Activated CD4-positive, alpha-beta T cell treated with anti-CD3 and anti-CD28 coated beads, Interleukin-2, amount 10 ng/mL, durations not matched to agents 7 days and 5 days (primary cell): ENCODE measurements around the gene SORCS2. TPM values are rescaled to one million over a fixed set of nuclear protein-coding genes. Genes with fewer than 3 reads are reported as not detected.

ENCODE experiments used
- CTCF ChIA-PET: fragments of 350-600 bp; sonication (Branson Sonifier 250); formaldehyde crosslinking; loops from one replicate; lab custom pipeline; 2021; ENCODE audit warnings: antibody characterized with exemption; lab: Charles Lee
- POLR2A ChIA-PET: fragments of 350-600 bp; sonication (Branson Sonifier 250); formaldehyde crosslinking; loops from one replicate; lab custom pipeline; 2021; ENCODE audit warnings: antibody characterized with exemption; lab: Charles Lee
- DNase-seq: peaks from one replicate; pipeline ENCODE4 v3.0.0-alpha.2; 2020
- H3K27ac Mint-ChIP-seq: one replicate; pipeline ENCODE4 v1.8.0; 2021; ENCODE audit warnings: mild to moderate bottlenecking, moderate library complexity, mixed read lengths
- H3K27me3 Mint-ChIP-seq: one replicate; pipeline ENCODE4 v1.8.0; 2021; ENCODE audit warnings: mixed read lengths
- H3K36me3 Mint-ChIP-seq: one replicate; pipeline ENCODE4 v1.8.0; 2021; ENCODE audit warnings: low read depth, mixed read lengths
- H3K4me1 Mint-ChIP-seq: one replicate; pipeline ENCODE4 v1.8.0; 2021; ENCODE audit warnings: mixed read lengths
- H3K4me3 Mint-ChIP-seq: one replicate; pipeline ENCODE4 v1.8.0; 2021; ENCODE audit warnings: mild to moderate bottlenecking, moderate library complexity, mixed read lengths
- H3K9me3 Mint-ChIP-seq: one replicate; pipeline ENCODE4 v1.8.0; 2021; ENCODE audit warnings: mixed read lengths
- total RNA-seq, 2 experiments: library from RNA; stranded (reverse); gene quantifications; one replicate each; pipeline ENCODE4 v1.2.3, GENCODE V29; 2021

Gene SORCS2
- total RNA-seq, 2 experiments from 2014 or later = not detected

DNA sequence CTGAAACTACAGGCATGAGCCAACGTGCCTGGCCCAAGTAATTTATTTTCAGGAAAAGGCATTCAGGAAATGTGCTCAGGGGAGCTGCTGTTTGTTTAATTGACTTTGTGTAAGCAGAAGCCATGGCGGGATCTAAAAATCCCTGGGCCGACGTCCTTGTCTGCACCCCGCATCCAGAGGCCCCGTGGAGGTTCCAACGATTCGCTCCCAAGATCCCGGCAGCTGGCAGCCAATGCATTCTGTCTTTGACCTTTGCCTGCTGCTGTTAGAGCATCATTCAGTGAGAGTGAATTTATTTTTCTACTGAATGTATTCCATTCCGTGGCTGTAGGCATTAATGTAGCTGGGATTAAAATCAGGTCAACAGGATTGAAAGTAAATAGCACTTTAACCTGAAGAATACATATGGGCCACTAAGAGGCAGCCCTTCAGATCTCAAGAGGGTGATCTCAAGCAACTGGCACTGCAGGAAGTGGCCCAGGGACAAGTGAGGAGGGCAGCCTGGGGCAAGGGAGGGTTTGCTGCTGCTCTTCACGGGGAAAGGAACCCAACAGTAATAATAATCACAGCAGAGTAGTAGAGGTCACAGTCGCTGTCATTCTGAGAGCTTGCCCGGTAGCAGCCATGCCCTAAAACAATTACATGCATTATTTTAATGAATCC, 167.2 kb downstream of the SORCS2 start:
- H3K9me3 Mint-ChIP-seq = peaks cover 2% of the 10 kb centered on the region
- no peak for DNase-seq
- no peaks in the 10 kb centered on the region for H3K27me3 Mint-ChIP-seq
- ChIA-PET POLR2A (no interaction called here), CTCF (interaction anchor here (1.4 kb wide), 1 partner anchor 24 kb away, joined by 3 read pairs; no protein-coding TSS in a partner anchor)
- H3K36me3 Mint-ChIP-seq = no peaks in the 10 kb centered on the region
- H3K4me1 Mint-ChIP-seq = no peaks in the 10 kb centered on the region
- H3K27ac Mint-ChIP-seq = no peak overlapping the region
- no peak overlapping the region for H3K4me3 Mint-ChIP-seq

DNA sequence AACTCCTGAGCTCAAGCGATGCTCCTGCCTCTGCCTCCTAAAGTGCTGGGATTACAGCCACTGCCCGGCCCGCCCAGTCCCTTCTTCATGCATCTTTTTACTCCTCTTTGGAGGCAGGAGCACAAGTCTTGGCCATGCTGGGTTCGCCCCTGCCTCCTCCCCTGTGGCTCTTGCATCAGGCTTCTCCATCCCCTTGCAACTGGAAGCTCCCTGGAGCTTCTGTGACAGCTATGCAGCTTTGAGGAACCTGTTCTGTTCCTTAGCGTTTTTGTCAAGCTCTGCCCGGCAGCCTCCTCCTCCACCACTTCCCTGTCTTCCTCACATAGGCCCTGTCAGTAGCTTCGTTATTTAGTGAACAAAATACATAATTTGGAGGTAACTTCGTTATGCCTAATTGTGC, 168.5 kb downstream of the SORCS2 start:
- no peak overlapping the region for H3K4me3 Mint-ChIP-seq
- DNase-seq = no peak
- ChIA-PET CTCF (interaction anchor here (1.4 kb wide), 1 partner anchor 25 kb away, joined by 3 read pairs; no protein-coding TSS in a partner anchor), POLR2A (no interaction called here)
- H3K27ac Mint-ChIP-seq = no peak overlapping the region
- no peaks in the 10 kb centered on the region for H3K27me3 Mint-ChIP-seq
- no peaks in the 10 kb centered on the region for H3K36me3 Mint-ChIP-seq
- peaks cover 2% of the 10 kb centered on the region for H3K9me3 Mint-ChIP-seq
- H3K4me1 Mint-ChIP-seq = no peaks in the 10 kb centered on the region

DNA sequence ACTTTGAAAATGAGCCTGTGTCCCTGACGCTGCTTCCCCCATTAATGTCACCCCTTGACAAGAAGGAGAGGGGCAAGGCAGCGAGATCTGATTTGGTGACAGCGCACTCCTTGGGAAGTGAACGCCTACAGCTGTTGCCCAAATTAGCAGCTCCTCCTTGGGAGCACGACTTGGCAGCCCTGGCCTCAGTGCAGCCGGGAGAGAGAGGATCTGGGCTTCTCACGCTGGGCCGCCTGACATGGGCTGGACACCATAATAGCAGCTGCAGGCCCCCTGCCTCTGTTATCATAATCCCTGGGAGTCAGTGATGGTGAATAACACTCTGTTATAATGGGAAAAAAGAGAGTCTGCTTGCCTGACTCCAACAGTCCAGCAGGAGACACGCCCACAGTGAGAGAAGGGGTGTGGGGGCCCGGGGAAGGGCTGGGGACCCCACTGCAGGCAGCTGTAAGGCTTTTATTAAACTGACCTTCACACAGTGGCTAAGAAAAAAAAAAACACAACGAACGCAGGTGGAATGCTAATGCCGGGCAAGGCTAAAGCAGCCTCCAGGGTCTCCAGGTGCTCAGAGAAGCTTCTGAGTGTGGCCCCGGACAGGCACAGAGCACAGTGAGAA, 169.1 kb downstream of the SORCS2 start:
- no peak for DNase-seq
- Mint-ChIP-seq H3K4me1 (no peaks in the 10 kb centered on the region), H3K36me3 (no peaks in the 10 kb centered on the region), H3K27ac (no peak overlapping the region), H3K27me3 (no peaks in the 10 kb centered on the region), H3K4me3 (no peak overlapping the region), H3K9me3 (peaks cover 2% of the 10 kb centered on the region)
- POLR2A ChIA-PET = no interaction called here
- CTCF ChIA-PET = interaction anchor here (0.6 to 1.4 kb wide), 2 partner anchors 11 to 26 kb away, joined by 3 read pairs; no protein-coding TSS in a partner anchor

DNA sequence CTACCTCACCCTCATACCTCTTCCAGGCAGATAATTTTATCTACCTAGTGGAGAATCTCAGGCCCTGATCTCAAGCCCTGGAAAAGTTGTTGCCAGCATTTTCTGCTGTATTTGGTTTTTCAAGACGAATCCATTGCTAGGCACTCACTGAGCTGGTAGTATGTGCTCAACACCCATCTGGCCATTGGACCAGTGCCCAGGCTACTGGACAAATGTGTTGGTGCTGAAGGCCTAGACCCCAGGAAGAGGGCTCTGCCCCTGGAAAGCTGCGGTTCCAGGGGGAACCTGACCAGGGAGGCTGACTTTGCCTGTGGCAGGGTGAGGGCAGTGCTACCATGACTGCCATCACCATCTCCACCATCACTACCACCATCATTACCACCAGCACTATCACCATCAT, 170.0 kb downstream of the SORCS2 start:
- Mint-ChIP-seq H3K4me1 (no peaks in the 10 kb centered on the region), H3K27ac (no peak overlapping the region), H3K4me3 (no peak overlapping the region), H3K36me3 (no peaks in the 10 kb centered on the region), H3K27me3 (no peaks in the 10 kb centered on the region), H3K9me3 (peaks cover 2% of the 10 kb centered on the region)
- DNase-seq = no peak
- ChIA-PET POLR2A (no interaction called here), CTCF (interaction anchor here (0.6 kb wide), 1 partner anchor 10 kb away, joined by 3 read pairs; no protein-coding TSS in a partner anchor)

DNA sequence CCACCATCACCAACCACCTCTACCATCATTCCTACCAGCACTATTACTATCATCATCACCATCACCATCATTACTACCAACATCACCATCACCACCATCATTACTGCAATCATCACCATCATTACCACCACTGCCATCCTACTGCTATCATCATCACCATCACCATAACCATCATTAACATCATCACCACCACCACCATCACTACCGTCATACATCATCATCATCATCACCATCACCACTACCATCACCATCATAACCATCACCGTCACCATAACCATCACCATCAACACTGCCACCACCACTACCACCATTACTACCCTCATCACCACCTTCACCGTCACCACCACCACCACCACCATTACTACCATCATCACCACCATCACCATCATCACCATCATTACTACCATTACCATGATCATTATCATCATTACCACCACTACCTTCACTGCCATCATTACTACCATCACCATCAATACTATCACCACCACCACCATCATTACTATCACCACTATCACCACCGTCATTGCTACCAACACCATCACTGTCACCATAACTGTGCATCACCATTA, 170.6 kb downstream of the SORCS2 start:
- H3K36me3 Mint-ChIP-seq = no peaks in the 10 kb centered on the region
- H3K4me3 Mint-ChIP-seq = no peak overlapping the region
- H3K27ac Mint-ChIP-seq = no peak overlapping the region
- no peak for DNase-seq
- ChIA-PET CTCF (no interaction called here), POLR2A (no interaction called here)
- no peaks in the 10 kb centered on the region for H3K27me3 Mint-ChIP-seq
- no peaks in the 10 kb centered on the region for H3K4me1 Mint-ChIP-seq
- H3K9me3 Mint-ChIP-seq = peaks cover 2% of the 10 kb centered on the region

DNA sequence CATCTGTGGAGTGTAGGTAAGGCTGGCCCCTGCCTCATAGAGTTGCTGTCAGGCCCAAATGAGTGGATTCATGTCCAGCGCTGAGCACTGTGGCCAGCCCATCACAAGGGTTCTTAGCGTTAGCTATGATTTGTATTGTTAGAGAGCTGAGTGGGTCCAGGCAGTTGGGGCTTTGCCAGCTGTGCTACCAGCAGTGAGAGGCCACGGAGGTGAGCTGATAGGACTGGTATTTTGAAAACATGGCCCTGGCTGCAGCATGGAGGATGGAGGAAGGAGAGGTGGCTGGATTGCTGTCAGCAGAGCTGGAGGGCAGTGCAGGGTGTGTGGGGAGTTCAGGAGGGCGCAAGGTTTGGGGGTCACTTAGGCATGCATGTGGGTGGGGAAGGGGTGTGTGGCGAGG, 172.6 kb downstream of the SORCS2 start:
- peaks cover 2% of the 10 kb centered on the region for H3K9me3 Mint-ChIP-seq
- H3K4me3 Mint-ChIP-seq = no peak overlapping the region
- H3K27me3 Mint-ChIP-seq = no peaks in the 10 kb centered on the region
- ChIA-PET CTCF (interaction anchor here (0.9 kb wide), 1 partner anchor 217 kb away, joined by 3 read pairs; no protein-coding TSS in a partner anchor), POLR2A (no interaction called here)
- H3K4me1 Mint-ChIP-seq = no peaks in the 10 kb centered on the region
- no peaks in the 10 kb centered on the region for H3K36me3 Mint-ChIP-seq
- no peak overlapping the region for H3K27ac Mint-ChIP-seq
- no peak for DNase-seq

DNA sequence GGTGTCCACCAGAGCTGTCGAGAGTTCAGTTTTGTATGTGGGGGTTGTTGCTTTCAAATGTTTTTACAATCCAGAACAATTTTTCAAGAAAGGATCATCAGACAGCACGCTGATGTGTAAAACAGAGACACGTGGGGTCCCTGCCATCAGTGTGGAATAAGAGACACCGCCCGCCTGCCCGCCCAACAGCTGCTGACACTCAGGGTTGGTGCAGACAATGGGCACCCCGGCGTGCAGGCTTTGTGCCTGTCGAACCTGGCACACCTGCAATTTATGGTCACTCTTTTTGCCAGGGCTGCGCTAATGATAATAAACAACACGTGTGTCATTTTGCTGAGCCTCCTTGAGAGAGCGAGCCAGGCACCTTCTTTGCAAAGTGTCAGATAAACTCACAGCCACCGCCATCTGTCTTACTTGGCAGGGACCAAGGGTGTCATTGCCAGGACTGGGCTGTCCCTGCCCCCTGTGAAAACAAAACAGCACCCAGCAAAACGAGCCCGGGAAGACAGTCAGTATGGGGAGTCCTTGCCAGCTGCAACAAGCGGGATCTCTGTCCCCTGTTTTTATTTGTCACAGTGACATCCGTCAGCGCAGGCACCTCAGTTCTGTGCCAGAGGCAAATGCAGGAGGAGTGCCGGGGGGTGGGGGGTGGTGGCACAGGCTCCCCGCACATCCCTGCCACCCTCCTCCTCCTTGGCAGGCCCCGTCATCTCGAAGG, 173.3 kb downstream of the SORCS2 start:
- Mint-ChIP-seq H3K4me1 (no peaks in the 10 kb centered on the region), H3K9me3 (peaks cover 2% of the 10 kb centered on the region), H3K4me3 (no peak overlapping the region), H3K36me3 (no peaks in the 10 kb centered on the region), H3K27ac (no peak overlapping the region), H3K27me3 (no peaks in the 10 kb centered on the region)
- ChIA-PET POLR2A (no interaction called here), CTCF (interaction anchor here (0.6 to 0.9 kb wide), 2 partner anchors 9 to 218 kb away, joined by 3 to 4 read pairs; no protein-coding TSS in a partner anchor)
- no peak for DNase-seq

DNA sequence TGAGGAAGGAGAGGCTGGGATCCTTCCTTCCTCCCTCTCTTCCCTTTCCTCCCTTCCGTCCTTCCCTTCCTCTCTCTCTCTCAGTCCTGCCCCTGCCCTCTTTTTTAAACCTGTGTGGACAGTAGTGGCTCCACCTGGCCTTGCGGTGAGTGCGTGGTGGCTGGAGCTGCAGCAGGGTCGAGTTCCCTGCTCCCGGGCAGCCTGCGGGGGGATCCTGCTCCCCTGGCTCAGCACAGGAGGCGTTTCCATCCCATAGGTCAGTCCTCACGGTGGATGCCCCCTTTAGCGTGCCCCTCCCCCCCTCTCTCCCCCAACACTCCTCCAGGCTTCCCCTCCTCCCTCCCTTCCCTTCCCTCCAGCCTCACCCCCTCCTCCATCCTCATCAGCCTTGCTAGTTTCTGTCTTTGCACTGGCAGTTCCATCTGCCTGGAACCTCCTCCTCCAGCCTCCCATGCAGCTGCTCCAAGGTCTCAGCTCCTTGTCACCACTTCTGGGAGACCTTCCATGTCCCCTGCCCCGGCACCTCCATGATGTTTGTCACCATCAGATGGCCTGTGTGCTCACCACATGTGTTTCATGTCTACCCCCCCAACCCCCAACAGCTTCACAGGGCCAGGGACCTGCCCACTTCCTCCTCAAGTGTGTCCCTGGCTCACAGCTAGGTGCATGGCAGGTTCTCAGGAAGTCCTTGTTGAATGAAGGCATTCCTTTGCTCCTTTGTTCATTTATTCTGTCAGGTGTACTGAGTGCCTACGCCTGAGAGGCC, 174.0 kb downstream of the SORCS2 start:
- POLR2A ChIA-PET = no interaction called here
- H3K9me3 Mint-ChIP-seq = peaks cover 2% of the 10 kb centered on the region
- no peak overlapping the region for H3K27ac Mint-ChIP-seq
- no peak for DNase-seq
- H3K4me3 Mint-ChIP-seq = no peak overlapping the region
- no peaks in the 10 kb centered on the region for H3K36me3 Mint-ChIP-seq
- no peaks in the 10 kb centered on the region for H3K4me1 Mint-ChIP-seq
- H3K27me3 Mint-ChIP-seq = no peaks in the 10 kb centered on the region
- CTCF ChIA-PET = interaction anchor here (0.6 kb wide), 1 partner anchor 9 kb away, joined by 4 read pairs; no protein-coding TSS in a partner anchor

DNA sequence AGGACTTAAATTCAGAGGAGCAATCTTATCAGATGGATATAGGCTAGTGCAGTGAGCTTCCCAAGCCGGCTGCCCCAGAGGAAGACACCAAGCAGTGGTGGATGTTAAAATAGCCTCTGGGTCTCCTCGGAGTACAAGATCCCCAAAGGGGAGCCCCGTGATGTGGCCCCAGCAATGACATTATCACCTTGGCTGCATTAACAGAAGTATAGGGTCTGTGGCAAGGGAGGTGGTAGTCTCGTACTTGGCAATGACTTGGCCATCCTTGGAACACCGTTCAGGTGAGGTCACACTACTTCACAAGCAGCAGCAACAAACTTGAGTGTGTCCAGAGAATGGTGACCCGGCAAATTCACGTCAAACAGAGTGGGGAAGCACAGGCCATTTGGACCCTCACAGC, 174.6 kb downstream of the SORCS2 start:
- Mint-ChIP-seq H3K27ac (no peak overlapping the region), H3K36me3 (no peaks in the 10 kb centered on the region), H3K9me3 (peaks cover 2% of the 10 kb centered on the region), H3K27me3 (no peaks in the 10 kb centered on the region), H3K4me3 (no peak overlapping the region), H3K4me1 (no peaks in the 10 kb centered on the region)
- POLR2A ChIA-PET = no interaction called here
- no peak for DNase-seq
- CTCF ChIA-PET = no interaction called here

DNA sequence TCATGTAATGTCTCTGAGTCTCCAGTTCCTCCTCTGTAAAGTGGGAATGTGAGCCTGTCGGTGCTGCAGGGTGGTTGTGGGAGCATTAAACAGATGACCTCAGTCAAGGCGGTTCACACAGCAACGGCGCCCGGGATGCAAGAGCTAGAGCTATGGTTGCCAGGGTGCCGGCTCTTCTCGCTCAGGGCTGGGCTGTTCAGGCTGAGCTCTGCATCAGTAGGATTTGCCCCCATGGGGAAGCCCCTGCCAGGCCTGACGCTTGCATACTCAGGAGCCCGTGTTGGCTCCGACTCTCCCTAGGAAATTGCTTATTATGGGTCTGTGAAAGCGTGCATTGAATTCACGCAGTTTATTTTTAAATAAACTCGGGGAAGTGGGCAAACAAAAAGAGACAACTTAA, 175.1 kb downstream of the SORCS2 start:
- Mint-ChIP-seq H3K4me1 (no peaks in the 10 kb centered on the region), H3K27me3 (no peaks in the 10 kb centered on the region), H3K4me3 (no peak overlapping the region), H3K9me3 (peaks cover 2% of the 10 kb centered on the region), H3K36me3 (no peaks in the 10 kb centered on the region), H3K27ac (no peak overlapping the region)
- POLR2A ChIA-PET = no interaction called here
- CTCF ChIA-PET = no interaction called here
- DNase-seq = no peak

DNA sequence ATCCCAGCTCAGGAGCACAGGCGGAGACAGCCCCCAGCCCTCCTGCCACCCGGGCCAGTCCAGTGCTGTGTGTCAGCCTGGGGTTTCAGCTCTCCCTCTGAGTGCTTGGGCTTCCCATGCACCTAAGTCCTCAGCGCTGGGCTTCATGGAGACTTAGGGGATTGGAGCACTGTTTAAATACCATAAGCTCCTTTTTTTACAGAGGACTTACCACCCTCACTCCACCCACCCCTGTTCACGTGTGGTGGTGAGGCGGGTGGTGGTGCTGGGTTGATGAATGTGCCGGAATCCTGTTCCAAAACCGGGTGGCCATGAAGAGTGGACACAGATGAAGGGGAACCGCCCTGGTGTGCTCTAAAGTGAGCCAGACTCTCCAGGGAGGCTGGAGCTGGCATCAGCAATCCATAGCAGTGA, 175.5 kb downstream of the SORCS2 start:
- no peaks in the 10 kb centered on the region for H3K36me3 Mint-ChIP-seq
- H3K27ac Mint-ChIP-seq = no peak overlapping the region
- H3K9me3 Mint-ChIP-seq = peaks cover 2% of the 10 kb centered on the region
- ChIA-PET CTCF (interaction anchor here (0.6 kb wide), 1 partner anchor 551 kb away, joined by 4 read pairs; no protein-coding TSS in a partner anchor), POLR2A (no interaction called here)
- H3K4me3 Mint-ChIP-seq = no peak overlapping the region
- no peaks in the 10 kb centered on the region for H3K27me3 Mint-ChIP-seq
- DNase-seq = no peak
- H3K4me1 Mint-ChIP-seq = no peaks in the 10 kb centered on the region

DNA sequence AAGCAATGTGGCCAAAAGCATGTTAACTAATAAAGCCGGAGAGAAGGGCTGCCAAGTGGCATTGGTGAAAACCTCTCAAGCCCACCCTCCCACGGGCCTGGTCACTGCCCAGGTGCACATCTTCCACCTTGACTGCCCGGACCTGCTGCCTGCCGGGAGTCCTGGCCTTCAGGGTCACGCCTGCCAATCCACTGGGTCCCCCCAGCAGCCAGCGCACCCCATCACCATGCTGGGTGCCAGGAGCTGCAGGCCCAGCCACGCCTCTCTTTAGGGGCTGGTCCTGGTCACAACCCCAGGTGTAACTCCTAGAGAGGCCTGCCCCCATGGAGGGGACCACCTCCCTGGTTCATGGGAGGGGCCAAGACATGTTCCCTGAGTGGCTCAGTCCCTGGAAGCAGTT, 176.0 kb downstream of the SORCS2 start:
- peaks cover 2% of the 10 kb centered on the region for H3K9me3 Mint-ChIP-seq
- CTCF ChIA-PET = interaction anchor here (0.6 kb wide), 1 partner anchor 551 kb away, joined by 4 read pairs; no protein-coding TSS in a partner anchor
- H3K36me3 Mint-ChIP-seq = no peaks in the 10 kb centered on the region
- H3K4me3 Mint-ChIP-seq = no peak overlapping the region
- no peak overlapping the region for H3K27ac Mint-ChIP-seq
- POLR2A ChIA-PET = no interaction called here
- no peaks in the 10 kb centered on the region for H3K27me3 Mint-ChIP-seq
- no peaks in the 10 kb centered on the region for H3K4me1 Mint-ChIP-seq
- DNase-seq = no peak
